Measurements from ENCODE around the gene ICAM4.
"Not testable (repeated sequence)": the region's sequence is repeated elsewhere in the genome, so short reads cannot be mapped to it uniquely, and the experiment has no call there.

The ICAM4 gene, protein sequence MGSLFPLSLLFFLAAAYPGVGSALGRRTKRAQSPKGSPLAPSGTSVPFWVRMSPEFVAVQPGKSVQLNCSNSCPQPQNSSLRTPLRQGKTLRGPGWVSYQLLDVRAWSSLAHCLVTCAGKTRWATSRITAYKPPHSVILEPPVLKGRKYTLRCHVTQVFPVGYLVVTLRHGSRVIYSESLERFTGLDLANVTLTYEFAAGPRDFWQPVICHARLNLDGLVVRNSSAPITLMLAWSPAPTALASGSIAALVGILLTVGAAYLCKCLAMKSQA

DNA sequence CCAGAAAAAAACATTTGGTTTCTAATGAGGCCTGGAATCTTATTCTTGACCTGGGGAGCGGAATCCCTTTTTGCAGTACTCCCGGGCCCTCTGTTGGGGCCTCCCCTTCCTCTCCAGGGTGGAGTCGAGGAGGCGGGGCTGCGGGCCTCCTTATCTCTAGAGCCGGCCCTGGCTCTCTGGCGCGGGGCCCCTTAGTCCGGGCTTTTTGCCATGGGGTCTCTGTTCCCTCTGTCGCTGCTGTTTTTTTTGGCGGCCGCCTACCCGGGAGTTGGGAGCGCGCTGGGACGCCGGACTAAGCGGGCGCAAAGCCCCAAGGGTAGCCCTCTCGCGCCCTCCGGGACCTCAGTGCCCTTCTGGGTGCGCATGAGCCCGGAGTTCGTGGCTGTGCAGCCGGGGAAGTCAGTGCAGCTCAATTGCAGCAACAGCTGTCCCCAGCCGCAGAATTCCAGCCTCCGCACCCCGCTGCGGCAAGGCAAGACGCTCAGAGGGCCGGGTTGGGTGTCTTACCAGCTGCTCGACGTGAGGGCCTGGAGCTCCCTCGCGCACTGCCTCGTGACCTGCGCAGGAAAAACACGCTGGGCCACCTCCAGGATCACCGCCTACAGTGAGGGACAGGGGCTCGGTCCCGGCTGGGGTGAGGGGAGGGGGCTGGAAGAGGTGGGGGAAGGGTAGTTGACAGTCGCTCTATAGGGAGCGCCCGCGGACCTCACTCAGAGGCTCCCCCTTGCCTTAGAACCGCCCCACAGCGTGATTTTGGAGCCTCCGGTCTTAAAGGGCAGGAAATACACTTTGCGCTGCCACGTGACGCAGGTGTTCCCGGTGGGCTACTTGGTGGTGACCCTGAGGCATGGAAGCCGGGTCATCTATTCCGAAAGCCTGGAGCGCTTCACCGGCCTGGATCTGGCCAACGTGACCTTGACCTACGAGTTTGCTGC is at the start of gene ICAM4:
TSS of gene ICAM4 (plus strand) at position 153 of the 935 bp plus-strand sequence. CDS start at position 211, 58 bp downstream.
- DNase-seq = no peak

DNA sequence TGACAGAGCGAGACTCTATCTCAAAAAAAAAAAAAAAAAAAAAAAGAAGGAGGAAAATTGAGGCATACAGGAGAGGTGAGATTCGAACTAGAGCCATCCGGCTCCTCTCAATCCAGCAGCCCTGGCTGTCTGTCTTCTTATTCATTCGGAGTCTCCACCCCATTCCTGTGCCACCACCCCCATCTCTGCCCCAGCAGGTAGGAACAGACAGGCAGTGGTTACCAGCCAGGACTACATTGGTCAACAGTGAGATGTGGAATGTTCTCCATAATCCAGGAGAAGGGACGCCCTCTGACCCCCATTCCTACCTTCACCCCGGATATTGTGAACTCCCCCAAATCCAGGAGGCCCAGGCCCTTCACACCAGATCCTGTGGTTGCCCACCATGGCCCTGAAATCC is 49.1 kb upstream of the ICAM4 start:
- DNase-seq = no peak

DNA sequence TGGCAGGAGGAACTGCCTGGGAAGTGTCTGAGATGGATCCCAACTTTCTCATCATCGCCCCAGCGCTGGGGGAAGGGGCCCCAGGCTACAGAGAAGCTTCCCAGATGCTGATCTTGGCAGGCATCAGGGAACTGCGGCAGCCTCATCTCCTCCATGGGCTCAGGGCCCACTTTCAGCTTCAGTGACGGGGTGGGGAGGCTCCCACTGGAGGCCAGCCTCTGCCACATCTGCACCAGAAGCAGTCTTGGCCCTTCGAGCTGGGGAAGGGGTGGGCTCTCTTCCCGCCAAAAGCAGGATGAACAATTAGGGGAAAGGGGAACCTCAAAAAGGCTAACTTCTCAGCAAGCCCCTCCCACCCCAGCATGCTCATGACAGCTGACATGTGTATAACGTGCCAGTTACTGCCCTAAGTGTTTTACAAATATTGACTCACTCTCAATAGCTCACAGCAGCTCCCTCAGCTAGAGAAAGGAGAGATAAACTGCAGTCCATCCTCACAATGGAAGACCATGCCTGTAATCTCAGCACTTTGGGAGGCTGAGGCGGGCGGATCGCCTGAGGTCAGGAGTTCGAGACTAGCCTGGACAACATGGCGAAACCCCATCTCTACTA is 48.5 kb upstream of the ICAM4 start:
- no peak for DNase-seq

DNA sequence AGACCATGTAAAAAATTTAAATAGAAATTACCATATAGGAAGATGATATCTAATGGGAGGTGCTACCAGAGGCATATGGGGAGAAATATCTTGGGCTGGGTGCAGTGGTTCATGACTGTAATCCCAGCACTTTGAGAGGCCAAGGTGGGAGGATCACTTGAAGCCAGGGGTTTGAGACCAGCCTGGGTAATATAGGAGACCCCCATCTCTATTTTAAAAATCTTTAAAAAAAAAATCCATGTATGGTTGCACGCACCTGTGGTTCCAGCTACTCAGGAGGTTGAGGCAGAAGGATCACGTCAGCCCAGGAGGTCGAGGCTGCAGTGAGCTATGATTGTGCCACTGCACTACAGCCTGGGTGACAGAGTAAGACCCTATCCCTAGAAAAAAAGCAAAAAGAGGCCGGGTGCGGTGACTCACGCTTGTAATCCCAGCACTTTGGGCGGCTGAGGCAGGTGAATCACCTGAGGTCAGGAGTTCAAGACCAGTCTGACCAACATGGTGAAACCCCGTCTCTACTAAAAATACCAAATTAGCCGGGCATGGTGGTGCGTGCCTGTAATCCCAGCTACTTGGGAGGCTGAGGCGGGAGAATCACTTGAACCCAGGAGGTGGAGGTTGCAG is 44.8 kb upstream of the ICAM4 start:
- DNase-seq = not testable (repeated sequence)

DNA sequence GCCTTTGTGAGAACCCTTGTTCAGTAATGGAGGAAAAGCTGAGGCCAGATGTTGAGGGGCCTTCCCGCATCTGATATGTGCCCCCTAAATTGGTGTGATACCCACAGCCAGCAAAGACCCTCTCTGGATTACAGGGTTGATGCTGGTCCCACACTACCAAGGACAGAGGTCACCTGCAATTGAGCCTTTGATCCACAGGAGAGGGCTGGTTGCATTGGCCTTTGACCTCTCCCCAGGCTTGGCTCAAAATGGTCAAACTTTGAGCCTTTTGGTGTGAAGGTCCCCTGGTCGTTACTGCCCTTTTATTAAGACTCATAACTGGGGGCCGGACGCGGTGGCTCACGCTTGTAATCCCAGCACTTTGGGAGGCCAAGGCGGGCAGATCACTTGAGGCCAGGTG is 43.1 kb upstream of the ICAM4 start:
- no peak for DNase-seq

DNA sequence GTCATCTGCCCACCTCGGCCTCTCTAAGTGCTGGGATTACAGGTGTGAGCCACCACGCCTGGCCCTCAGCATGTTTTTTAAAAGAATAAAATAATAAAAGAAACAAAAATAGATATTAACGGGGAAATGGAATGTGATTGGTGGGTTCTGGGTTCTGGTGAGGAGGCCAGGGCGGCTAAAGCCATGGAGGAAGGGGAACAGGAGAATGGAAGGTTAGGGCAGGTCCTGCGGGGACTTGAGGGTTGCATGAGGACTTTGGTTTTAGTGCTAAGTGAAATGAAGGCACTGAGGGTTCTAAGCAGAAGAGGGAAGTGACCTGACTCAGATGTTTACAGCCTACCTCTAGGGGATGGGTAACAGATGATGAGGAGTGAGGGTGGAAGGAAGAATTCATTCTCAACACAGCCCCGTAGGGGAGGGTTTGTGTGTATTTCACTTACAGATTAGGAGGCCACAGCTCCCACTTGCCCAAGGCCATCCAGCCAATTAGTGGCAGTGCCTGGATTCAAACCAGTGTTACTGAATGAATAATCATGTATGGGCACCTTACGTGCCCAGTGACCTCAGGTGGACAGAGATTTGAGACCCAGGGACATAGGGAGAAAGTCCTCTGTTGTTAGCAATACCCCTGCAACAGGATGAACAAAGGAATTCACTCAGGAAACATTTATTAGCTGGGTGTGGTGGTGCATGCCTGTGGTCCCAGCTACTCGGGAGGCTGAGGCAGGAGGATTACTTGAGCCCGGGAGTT is 41.4 kb upstream of the ICAM4 start:
- no peak for DNase-seq

DNA sequence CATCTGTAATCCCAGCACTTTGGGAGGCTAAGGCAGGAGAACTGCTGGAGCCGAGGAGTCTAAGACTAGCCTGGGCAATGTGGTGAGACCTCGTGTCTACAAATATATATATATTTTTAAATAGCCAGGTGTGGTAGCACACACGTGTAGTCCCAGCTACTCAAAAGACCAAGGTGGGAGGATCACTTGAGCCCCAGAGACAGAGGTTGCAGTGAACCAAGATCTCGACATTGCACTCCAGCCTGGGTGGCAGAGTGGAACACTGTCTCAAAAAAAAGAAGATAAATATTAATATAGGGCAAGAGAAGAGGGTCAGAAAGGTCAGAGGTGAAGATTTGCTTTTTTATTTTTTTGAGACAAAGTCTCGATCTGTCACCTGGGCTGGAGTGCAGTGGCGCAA is 40.2 kb upstream of the ICAM4 start:
- no peak for DNase-seq

DNA sequence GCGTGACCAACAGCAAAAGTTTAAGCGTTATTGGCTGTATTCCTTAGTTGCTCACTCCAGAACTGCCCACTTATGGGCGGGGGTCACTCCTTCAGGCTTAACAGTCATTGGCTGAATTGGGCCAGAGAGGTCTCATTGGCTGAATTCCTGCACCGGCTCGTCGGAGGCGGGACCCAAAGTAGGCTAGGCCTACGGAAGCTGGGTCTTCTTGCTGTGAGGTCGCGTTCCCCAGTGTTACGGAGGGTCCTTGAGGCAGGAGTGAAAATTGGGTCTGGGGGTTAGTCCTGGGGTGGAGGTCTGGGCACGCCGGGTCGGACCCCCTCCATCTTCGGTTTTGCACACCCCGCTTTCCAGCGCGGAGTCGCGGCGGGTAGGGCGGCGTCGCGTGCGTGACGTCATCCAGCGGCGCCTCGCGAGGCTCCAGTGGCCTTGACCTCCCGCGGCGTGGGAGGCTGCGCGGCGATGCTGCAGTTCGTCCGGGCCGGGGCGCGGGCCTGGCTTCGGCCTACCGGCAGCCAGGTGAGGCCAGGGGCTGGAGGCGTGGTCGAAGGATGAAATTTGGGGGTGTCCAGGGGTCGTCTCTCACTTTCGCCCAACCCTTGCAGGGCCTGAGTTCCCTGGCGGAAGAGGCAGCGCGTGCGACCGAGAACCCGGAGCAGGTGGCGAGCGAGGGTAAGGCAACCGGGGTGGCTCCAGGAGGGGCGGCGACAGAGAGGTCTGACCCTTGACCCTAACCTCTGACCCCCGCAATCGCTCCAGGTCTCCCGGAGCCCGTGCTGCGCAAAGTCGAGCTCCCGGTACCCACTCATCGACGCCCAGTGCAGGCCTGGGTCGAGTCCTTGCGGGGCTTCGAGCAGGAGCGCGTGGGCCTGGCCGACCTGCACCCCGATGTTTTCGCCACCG is 34.7 kb upstream of the ICAM4 start, which contains the start of gene MRPL4:
TSS of gene MRPL4 (plus strand) at position 423 of the 903 bp plus-strand sequence. CDS start at position 463, 40 bp downstream.
- peak; percentile 90 for DNase-seq

DNA sequence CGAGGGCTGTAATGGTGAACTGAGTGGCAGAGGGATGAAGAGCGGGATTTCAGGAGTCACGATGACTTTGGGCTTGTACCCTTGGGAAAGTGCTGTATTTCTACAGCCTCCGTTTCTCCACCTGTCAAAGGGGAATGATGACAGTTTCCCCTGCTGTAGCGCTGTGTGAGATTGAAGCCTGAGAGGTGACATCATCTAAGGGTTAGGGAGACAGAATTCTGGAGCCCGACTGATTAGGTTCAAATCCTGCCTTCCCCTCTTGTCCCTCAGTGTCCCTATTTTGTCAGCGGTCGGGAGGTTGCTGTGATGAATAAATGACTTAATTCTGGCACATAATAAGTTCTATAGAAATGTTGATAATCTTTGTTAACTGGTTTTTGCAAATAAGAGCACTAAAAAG is 34.0 kb upstream of the ICAM4 start:
- DNase-seq = no peak

DNA sequence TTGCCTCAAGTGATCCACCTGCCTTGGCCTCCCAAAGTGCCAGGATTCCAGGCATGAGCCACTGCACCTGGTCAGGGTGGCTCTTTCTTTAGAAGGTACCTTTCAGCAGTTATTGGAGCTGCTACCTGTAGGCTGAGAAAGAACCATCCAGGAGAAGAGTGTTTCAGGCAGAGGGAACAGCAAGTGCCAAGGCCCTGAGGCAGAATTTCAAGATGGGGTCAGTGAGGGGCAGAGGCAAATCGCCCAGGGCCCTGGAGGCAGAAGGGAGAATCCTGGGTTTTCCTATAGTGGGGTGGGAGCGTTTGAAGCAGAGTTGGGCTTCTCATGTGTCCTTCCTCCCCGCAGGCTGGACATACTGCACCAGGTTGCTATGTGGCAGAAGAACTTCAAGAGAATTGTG is 32.5 kb upstream of the ICAM4 start:
- DNase-seq = no peak

DNA sequence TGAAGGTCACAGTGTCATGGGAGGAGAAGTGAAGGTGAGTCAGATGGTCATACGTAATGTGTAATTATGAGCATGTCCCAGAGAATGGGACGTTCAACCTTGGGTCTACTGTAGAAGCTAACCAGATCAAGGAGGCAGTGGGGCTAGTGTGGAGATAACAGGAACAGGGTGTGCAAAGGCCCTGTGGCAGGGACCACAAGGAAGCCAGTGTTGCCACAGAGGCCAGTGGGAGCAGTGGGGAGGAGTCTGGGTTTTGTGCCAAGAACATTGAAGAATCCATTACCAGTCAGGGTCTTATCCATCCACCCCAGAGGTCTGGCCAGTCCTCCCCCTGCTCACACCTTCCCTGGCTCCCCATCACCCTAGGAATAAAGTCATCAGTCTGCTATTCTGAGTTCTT is 31.4 kb upstream of the ICAM4 start:
- no peak for DNase-seq

DNA sequence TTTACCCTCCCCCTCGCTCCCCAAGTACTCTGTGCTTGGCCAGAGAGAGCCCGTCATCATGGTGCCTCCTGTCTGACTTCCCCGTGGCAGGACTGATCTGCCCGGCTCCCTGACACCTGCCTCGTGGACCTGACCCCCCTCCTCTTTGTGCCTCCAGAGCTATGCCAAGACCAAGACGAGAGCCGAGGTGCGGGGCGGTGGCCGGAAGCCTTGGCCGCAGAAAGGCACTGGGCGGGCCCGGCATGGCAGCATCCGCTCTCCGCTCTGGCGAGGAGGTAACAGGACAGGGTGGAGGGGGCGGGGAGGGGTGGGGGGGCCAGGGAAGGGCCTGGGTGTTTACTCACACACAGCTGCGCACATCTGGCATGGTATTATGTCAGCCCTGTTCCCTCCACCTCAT is 30.2 kb upstream of the ICAM4 start:
- no peak for DNase-seq

DNA sequence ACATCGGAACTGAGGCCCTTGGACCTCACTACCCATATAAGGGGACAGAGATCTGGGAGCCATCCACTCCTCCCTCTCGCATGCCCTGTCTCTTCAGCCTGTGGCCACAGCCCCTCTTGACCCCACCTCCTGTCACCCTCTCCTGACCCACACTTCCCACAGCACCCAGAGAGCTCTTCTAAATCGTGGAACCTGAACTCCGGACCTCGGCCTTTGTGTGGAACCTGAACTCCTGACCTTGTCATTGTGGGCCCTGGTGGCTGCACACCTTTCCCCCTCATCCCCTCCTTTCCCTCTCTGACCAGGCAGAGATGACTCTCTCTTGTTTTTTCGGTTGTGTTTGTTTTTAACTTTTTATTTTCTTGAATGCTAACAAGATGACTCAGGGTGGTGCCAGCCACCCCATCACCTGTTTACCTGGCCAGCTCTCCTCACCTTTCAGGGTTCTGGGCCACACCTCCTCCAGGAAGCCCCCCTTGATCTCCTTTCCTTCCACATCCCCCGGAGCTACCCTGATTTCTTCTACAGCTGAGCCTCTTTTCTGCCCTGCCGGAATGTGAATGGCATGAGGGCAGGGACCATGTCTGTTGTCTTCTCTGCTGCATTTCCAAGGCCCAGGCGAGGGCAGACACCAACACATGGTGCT is 29.7 kb upstream of the ICAM4 start:
- no peak for DNase-seq

DNA sequence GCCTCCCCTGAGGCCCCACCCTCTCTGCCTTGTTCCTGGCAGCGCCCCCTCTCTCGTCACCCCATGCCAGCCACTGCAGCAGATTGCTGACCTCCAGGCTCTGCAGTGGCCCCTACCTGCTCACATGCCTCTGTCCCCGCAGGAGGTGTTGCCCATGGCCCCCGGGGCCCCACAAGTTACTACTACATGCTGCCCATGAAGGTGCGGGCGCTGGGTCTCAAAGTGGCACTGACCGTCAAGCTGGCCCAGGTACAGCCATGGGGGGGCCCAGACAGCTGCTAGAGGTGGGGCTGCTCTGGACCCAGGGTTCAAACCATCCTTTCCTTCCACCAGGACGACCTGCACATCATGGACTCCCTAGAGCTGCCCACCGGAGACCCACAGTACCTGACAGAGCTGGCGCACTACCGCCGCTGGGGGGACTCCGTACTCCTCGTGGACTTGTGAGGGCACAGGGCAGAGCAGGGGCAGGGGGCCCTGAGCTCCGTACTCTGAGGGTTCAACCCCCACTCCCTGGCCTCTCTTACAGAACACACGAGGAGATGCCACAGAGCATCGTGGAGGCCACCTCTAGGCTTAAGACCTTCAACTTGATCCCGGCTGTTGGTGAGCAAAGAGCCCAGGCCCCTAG is 28.6 kb upstream of the ICAM4 start:
- DNase-seq = no peak

DNA sequence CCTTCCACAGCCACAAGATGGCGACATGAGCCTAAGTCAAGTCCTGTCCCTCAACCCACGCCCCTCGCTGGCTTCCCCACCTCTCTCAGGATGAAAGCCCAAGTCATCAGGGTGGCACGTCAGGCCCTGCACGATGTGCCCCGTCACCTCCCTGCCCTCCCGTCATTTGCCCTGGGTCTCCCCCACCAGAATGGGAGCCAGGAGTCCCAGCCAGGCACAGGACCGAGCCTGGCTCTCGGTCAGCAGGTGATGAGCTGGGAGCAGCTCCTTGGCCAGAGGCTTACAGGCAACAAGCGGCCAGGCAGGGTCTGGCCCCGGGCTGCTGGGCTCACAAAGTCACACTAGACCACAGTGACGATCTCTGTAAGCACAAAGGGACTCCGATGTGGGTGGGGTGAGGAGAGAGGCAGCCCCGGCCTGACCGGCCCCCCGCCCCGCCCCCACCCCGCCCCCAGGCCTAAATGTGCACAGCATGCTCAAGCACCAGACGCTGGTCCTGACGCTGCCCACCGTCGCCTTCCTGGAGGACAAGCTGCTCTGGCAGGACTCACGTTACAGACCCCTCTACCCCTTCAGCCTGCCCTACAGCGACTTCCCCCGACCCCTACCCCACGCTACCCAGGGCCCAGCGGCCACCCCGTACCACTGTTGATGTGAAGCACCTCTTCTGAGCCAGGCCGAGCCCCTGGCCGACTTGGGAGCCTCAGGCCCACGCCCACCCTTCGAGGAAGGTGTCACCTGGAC is 27.4 kb upstream of the ICAM4 start:
- DNase-seq = peak; percentile 76

DNA sequence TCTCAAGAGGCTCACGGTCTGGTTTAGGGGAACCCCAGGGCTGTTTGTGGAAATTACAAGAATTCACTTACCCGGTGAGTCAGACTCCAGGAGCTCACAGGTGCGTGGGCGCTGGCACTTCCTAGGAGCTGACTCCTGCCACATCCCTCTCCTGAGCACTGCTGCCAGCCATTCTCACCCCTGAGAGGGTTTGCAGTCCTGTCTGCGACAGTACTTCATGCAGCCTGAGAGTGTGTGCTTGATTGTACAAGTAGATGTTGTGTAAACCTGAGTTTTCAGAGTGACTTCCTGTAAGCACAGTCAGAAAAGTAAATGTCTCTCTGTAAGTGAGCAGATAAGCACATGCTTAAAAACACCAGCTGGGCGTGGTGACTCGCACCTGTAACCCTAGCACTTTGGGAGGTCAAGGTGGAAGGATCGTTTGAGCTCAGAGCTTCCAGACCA is 26.6 kb upstream of the ICAM4 start:
- no peak for DNase-seq

DNA sequence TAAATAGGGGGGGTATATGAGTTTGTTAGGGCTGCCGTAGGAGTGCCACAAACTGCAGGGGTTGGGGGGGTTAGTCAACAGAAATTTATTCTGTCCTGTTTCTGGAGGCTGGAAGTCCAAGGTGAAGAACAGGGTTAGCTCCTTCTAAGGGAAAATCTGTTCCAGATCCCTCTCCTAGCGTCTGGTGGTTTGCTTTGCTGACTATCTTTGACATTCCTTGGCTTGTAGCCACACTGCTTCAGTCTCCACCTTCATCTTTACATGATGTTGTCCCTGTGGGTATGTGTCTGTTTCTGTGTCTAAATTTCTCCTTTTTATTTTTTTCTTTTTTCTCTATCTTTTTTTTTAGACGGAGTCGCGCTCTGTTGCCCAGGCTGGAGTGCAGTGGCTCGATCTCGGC is 24.0 kb upstream of the ICAM4 start:
- no peak for DNase-seq

DNA sequence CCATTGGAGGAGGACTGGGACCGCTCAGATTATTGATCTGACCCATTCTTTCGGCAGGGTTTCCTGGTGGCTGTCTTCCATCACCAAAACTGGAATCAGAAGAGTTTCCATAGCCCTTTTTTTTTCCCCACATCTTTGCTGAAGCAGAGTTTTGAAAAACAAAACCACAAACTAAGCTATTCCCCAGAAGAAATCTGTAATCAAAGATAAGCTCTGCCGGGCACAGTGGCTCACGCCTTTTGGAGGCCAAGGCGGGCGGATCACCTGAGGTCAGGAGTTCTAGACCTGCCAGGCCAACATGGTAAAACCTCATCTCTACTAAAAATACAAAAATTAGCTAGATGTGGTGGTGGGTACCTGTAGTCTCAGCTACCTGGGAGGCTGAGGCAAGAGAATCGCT is 20.0 kb upstream of the ICAM4 start:
- DNase-seq = no peak

DNA sequence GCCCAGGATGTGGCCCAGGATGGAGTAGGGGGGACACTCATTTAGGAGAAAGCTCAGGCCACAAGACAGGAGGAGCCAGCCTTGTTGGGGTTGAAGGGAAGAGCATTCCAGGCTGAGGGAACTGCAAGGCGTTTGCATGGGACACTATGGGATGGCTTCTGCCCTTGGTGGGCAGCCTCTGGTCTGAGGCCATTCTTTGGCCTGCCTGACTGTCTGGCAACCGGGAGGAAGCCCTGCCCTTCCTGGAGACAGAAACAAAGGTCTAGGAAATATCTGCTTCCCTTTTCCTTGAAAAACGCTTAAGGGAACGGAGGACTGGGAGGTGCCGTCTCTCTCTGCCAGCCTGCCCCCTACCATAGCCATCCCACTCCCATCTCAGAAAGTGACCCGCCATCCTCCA is 18.7 kb upstream of the ICAM4 start:
- DNase-seq = no peak
